ENCODE measurements around the gene NDUFA13.

Gene NDUFA13

DNA sequence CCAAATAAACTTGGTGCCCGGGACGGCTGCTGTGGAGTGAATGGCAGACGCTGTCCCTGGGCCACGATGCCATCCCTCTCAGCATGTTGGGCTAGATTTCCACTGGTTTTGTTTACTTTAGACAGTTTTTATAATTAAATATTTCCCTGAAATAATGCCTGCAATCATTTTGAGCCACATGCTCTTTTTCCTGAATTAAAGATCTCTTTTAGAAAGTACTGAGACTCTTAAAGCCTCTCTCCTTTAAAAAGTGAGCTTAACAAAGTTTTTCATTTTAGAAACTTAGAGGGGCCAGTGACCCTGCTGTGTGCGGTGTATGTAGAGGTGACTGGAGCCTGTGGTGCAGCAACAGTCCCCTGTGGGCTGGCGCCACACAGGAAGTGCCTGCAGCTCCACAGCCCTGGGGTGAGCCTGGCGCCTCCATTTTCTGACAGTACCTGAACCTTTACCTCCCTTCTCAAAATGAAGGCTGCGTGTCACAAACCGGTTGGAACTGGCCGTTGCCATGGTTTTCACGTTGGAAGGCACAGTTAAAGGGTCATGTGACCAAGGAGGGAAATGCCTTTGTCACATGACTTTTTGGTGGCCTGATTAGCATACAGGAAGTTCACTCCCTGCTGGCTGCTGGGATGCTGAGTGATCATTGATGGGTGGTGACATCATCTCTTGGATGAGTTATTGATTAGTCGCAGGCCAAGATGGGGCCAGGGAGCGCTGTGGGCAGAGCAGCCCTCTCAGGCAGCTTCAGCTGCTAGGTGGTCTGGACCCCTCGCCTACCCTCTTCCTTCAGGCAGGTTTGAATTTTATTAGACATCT is 26.9 kb upstream of the NDUFA13 start:
- DNase-seq (ENCODE audit: low read depth in 2 of 2) = peak; percentile 60 to 72

DNA sequence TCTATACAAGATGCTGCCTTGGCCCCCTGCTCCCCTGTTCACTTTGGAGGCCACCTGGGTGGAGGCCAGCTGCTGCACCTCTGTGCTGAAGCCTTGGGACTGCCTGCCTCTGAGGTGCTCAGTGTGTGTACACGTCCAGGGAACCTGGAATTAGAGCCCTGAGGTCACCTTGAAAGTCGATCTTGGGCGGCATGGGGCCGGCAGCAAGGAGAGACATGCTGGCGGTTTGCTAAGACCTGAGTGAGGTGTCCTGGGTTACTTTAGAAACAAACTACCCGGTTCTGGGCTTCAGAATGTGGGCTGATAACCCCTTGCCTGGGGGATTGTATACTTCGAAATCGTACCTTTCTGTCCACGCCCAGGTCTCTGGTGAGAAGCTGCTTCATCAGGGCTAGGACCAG is 26.2 kb upstream of the NDUFA13 start:
- no peak for DNase-seq (ENCODE audit: low read depth in 2 of 2)

DNA sequence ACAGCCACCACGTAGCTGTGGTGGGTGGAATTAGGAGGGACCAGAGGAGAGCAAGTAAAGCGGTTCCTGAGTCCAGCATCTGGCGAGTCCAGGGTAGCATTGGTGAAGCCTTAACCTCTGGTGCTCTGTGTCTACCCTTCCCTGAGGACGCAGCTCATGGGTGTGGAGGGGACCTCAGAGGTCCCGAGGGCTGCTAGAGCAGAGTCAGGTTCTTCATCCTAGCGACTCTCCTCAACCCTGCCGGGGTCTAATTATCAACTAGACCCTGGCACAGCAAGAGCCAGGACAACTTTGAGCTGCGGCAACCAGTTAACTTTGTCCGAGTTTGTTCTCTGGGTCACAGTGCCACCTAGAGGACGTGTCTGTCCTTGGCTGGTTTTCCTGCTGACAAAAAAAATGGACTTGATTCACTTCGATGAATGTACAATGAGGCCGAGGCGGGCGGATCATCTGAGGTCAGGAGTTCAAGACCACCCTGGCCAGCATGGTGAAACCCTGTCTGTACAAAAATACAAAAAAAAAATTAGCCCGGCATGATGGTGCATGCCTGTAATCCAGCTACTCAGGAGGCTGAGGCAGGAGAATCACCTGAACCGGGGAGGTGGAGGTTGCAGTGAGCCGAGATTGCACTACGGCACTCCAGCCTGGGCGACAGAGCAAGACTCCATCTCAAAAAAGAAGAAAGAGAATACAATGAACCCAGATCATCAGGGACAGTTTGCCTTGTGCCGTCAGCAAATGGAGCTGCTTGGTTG is 25.6 kb upstream of the NDUFA13 start:
- peak; percentile 51 to 69 for DNase-seq (ENCODE audit: low read depth in 2 of 2)

DNA sequence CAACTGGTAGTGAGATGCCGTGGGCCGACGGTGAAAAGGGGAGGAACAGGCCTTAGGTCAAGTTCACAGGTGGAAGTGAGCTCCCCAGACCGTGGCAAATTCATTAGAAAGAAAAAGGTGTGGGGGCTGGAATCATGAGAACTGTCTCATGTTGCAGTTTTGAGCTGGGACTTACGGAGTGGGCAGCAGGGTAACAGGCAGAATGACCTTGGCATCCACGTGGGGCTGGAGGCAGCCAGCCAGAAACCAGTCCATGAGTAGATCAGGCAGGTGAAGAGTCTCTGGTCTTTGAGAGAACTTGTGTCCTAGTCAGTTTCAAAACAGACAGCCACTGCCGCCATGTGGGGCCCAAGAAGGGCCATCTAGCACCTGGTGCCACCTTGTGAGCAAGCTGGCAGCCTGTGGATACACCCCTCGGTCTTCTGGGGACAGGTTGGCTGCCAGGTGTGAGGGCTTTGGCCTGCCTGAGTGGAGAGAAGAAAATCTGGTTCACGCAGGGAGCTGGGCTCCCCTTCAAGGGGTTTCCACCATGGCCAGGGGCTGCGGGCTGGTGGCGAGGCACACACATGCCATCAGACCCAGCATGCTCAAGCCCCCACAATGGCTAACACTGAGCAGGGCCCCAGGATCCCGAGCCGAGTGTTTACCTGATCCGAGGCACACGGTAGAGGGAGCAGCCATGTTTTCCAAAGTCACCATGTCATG is 24.6 kb upstream of the NDUFA13 start:
- DNase-seq (ENCODE audit: low read depth in 2 of 2) = no peak

DNA sequence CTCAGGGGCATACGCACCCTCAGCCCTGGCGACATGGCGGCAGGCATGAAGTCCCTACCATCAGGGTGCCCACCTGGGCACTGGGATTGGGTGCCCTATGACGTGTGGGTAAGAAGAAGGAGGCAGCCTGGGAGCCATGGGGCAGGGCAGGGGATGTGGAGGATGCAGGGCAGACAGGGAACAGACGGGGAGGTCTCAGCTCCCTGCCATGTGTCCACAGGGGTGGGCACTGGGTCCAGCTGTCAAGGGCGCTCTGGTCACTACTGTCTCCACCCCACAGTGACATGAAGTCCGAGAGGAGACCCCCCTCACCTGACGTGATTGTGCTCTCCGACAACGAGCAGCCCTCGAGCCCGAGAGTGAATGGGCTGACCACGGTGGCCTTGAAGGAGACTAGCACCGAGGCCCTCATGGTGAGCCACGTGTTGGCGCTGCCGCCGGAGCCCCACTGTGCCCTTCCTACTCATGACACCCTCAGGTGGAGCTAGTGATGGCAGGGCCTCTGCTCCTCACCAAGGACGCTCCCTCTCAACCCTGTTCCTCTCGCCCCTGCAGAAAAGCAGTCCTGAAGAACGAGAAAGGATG is 23.9 kb upstream of the NDUFA13 start:
- no peak for DNase-seq (ENCODE audit: low read depth in 2 of 2)

DNA sequence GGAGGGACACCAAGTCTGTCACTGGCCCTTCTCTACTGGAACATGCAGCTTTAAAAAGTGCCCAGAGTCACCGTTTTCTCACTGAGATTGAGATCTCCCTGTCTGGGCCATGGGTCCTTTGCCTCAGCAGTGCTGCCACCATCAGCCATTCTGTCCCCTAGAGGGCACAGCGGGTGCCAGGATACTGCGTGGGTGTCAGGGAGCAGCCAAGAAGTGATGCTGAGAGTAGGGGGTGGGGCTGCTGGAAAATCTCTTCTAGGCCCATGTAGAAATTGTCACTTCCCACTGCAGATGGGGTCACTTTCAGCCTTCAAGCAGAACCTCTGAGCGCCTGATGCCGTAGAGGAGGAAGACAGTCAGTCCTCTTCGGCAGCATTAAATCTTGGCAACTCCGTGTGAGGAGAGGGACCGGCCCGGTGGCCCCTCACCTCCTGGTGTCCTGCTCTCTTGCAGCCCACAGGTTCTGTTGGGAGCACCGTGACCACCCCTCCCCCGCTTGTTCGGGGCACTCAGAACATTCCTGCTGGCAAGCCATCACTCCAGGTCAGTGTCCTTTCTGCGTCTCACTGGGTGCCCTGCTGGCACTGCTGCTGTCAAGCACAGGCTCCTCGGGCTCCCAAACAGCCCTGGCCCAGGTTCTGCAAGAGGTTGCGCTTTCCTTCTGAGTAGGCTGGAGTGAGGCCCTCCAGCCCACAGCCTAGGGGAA is 22.0 kb upstream of the NDUFA13 start:
- DNase-seq (ENCODE audit: low read depth in 2 of 2) = no peak

DNA sequence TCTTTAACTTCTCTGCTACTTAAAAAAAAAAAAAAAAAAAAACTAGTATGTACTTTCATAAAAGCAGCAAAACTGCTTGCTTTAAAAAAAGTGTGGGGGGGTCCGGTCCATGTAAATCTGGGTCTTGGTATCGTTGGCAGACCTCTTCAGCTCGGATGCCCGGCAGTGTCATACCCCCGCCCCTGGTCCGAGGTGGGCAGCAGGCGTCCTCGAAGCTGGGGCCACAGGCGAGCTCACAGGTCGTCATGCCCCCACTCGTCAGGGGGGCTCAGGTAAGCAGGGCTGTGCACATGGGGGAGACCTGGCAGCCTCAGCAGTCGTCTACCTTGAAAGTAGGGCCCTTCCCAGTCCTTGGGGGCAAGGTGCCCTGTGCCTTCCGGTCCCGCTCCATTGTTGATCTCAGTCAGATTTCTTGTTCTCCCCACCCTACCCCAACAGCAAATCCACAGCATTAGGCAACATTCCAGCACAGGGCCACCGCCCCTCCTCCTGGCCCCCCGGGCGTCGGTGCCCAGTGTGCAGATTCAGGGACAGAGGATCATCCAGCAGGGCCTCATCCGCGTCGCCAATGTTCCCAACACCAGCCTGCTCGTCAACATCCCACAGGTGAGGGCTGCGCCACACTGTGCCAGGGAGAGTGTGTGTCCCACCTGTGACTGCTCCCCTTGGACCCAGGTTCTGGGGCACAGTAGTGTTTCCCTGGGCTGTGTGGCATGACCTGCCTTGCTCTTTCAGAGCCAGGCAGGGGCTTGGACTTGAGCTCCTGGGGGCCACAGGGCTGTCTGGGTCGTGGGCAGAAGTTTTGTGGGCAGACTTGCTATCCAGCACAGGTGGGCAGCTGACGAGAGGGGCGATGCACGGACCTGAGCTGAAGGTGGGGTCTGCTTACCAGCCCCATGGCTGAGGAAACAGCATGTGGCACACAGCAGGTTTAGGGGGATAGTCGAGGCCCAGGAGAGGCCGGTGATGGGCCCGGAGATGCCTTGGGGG is 20.1 kb upstream of the NDUFA13 start:
- DNase-seq (ENCODE audit: low read depth in 2 of 2) = no peak

DNA sequence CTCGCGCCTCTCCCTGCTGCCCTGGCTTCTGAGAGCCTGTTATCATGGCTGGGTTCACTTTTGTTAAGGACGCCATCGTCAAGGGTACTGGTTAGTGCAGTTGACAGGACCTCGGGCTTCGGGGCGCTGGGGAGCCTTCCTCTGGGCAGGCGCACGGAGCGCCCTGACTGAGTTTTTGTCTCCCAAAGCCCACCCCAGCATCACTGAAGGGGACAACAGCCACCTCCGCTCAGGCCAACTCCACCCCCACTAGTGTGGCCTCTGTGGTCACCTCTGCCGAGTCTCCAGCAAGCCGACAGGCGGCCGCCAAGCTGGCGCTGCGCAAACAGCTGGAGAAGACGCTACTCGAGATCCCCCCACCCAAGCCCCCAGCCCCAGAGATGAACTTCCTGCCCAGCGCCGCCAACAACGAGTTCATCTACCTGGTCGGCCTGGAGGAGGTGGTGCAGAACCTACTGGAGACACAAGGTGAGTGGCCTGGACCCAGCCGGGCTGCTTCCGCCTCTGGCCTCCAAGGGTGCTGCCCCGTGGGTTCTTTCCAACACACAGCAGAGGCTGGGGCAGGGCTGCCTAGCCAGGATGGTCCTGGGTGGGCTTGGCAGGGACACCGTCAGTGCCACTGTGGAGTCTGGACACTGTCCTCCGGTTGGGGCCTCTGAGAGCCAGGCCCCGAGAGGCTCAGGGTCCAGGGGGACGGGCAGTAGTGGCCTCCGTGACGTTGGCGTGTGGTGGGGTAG is 17.6 kb upstream of the NDUFA13 start:
- DNase-seq (ENCODE audit: low read depth in 2 of 2) = no peak

DNA sequence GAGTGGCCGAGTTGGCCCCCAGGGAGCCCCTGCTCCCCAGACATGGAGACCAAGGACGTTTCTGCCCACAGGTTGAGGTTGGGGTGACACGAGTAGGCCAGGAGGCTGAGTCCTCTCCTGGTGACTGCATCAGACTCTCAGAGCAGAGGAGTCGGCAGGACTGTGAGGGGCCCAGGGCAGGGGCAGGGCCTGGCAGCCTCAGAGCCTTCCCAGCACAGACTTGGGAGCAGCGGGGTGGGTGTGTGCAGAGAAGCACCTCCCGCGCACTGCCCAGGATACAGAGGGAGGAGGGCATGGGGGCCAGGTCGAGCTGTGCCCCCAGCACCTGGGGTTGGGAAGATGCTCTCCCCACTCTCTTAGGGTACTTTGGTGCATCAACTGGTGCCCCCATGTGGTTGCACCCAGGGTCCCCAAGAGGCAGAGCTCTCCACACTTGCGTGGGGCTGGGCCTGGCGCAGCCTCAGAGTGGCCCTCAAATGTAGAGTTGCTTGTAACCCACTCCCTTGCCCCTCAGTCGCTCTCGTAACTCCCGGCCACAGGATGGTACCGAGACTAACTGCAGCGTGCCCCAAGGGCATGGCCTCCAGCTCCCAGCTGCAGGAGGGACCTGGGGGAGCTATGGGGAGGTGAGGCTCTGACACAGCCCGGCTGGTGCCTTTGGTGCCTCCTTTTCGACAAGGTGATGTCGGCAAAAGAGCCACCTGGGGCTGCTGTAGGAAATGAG is 16.6 kb upstream of the NDUFA13 start:
- DNase-seq (ENCODE audit: low read depth in 2 of 2) = no peak

DNA sequence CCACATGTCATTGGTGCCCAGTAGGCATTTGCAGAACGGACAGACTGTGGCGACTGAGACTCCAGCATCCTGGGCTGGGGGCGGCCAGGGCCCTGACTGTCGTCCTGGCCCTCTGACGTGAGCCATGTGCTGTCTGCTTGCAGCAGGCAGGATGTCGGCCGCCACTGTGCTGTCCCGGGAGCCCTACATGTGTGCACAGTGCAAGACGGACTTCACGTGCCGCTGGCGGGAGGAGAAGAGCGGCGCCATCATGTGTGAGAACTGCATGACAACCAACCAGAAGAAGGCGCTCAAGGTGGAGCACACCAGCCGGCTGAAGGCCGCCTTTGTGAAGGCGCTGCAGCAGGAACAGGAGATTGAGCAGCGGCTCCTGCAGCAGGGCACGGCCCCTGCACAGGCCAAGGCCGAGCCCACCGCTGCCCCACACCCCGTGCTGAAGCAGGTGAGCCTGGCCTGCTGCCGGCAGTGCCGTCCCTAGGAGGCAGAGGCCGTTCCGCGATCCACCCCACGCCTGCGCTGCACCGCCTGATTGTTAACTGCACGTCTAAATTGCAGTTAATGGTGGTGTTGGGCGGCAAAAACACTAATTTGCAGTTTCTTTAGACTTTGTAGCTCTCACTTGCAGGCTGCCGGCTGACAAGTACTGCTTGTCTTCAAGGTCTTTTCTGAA is 14.9 kb upstream of the NDUFA13 start:
- DNase-seq (ENCODE audit: low read depth in 2 of 2) = no peak

DNA sequence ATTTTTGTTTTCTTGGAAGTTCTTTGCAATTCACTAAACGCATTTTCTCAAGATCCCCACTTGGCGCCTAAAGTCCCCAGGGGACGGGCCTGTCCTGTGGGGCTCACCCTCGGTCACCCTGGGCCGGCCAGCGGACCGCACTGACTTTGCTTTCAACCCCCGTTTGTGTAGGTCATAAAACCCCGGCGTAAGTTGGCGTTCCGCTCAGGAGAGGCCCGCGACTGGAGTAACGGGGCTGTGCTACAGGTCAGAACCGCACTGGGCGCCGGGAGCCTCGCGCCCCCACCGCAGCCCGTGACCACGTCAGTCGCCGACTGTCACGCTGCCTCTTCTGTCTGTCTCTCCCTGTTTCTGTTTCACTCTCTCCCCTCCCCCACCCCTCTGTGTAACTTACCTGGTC is 14.2 kb upstream of the NDUFA13 start:
- DNase-seq (ENCODE audit: low read depth in 2 of 2) = no peak

DNA sequence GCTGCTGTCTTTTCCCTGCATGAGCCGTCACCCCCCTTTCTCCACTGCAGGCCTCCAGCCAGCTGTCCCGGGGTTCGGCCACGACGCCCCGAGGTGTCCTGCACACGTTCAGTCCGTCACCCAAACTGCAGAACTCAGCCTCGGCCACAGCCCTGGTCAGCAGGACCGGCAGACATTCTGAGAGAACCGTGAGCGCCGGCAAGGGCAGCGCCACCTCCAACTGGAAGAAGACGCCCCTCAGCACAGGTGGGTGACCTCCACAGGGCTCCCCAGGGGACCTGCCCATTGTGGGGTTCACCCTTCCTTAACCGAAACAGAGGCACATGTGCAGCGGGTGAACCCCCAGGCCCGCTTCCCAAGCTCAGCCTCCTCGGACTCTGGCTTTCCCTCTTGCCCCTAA is 13.7 kb upstream of the NDUFA13 start:
- no peak for DNase-seq (ENCODE audit: low read depth in 2 of 2)

DNA sequence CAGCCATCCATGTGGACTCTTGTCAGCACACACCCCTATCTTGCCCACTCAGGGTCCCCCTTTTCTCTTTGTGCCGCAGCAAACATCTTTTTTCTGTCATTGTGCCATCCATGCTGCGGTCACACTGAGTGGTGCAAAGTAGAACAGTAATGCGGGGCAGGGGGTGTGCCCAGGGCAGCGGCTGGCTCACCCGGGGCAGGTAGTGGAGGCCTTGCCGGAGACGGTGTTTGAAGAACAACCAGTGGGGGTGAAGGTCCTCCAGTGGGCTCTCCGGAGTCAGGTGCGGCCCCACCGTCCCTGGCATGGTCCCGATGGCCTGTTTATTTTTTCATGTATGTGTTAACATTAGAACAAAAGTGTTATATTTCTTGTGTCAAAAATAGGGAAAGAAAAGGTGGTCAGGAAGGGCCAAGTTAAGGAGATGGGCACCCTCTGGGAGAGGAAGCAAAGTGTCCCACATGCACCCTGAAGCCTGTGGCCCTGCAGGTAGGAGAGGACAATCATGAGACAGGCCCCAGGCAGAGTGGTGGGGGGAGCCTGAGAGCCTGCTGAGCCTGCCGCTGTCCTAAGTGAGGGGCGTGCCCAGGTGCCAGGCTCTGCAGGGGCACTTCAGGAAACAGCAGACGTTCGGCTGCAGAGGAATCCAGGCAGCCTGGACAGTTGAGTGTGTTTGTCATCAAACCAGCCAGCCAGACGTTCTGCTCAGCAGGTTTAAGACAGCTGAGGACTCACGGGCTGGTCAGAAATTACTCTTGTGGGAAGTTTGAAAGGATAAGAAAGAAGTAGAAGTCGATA is 13.0 kb upstream of the NDUFA13 start:
- DNase-seq (ENCODE audit: low read depth in 2 of 2) = no peak

DNA sequence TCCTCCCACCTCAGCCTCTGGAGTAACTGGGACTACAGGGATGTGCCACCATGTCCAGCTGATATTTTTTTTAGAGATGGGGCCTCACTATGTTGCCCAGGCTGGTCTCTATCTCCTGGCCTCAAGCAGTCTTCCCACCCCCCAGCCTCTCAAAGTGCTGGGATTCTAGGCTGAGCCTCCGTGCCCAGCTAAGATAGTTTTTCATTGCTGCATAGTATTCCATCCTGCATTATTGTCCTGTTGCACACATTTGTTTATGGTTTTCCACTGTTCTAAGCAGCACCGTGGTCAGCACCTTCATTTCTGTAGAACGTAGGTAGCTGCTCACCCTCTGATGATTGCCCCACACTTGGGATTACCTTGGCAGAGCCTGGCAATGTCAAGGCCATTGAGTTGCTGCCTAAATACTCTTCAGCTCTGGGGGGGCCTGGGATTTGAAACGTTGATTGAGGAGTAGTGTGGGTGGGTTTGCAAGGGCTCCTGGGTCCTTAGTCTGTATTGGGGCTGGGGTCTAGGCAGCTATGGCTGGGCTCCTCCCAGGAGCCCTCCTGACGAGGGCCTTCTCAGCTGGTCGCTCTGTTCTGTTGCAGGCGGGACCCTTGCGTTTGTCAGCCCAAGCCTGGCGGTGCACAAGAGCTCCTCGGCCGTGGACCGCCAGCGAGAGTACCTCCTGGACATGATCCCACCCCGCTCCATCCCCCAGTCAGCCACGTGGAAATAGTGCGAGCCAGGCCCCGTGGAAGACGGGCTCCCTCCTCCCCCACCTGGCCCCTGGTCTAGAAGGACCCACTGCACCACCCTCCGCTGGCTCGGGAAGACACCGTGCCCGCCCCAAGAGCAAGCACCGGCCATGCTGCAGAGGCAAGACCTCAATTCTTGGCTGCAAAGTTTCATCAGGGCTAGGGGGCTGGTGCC is 11.0 kb upstream of the NDUFA13 start:
- no peak for DNase-seq (ENCODE audit: low read depth in 2 of 2)

DNA sequence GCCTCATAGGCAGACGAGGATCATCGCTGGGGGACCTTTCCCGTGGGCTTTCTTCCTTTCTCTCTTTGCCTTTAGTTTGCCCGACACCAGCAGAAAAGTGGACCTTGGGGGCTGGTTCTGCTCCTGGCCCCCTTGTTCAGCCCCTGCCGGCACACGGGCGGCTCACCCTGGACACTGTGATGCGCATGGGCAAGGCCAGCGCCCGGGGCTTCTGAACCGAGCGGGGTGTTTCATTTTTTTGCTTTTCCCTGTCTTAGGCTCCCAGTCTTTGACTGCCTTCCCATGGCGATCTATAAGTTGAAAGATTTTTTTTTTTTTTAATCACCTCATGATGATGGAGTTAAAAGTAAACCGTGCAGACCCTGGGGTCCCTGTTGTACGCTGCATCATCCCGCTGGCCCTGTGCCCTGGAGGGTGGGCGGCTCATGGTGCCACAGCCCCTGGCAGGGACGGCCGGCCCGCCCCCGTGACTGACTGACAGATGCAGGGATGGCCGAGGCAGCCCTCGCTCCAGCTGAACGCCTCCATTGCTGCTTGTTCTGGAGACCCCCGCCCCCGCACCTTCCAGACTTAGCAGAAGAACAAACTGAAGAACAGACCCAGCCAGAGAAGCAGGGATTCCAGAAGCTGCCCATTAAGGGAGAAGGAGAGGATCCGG is 10.2 kb upstream of the NDUFA13 start:
- no peak for DNase-seq (ENCODE audit: low read depth in 2 of 2)

DNA sequence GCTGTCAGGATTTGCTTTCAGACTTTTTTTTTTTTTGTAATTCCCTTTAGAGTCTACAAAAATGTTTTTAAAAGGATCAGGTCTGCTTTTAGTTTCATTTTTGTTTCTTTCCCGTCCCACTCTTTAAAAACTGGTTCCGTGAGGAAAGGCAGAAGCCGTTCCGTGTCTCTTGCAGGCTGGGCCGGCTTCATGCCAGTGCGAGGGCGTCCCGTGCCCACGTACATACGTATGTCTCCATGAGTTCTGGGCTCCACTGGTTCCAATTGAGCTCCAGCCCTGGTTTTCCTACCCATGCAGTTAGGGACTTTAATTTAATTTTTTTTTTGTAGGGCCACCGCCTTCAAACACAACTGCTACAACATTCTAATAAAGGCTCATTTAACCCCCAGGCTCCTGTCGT is 9.4 kb upstream of the NDUFA13 start:
- no peak for DNase-seq (ENCODE audit: low read depth in 2 of 2)

All from stimulated activated CD8-positive, alpha-beta memory T cell treated with anti-CD3 and anti-CD28 coated beads, Interleukin-2, amount 100 ng/mL, for 48 hours (primary cell).